T-helper 1 cell treated with Interleukin-12 subunit alpha and Interleukin-12 subunit beta and Interleukin-4 antibody, amounts not matched to agents 30 ng/mL and 1 ng/mL, for 36 hours (primary cell): ENCODE measurements around the gene MEN1. TPM values are rescaled to one million over a fixed set of nuclear protein-coding genes. Genes with fewer than 3 reads are reported as not detected.

Experiments used
- intact Hi-C: fragments of 100-400 bp; cut with micrococcal nuclease; formaldehyde crosslinking; loops from one replicate; pipeline ENCODE4 v1.15.1; 2024
- total RNA-seq: library from RNA; stranded (reverse); gene quantifications from 2 replicates; pipeline ENCODE4 v1.2.3, GENCODE V29; 2022

Gene MEN1
- total RNA-seq, 1 donor from 2014 or later, result 28.7 TPM

GRCh38 chr11:64788321-64789215, 21.8 kb downstream of the MEN1 start:
- intact Hi-C loops, result loop anchor here (5.0 kb wide), 1 partner anchor 59 kb away; no protein-coding TSS in a partner anchor

GRCh38 chr11:64787526-64788320, 22.6 kb downstream of the MEN1 start:
- intact Hi-C loops, result loop anchor here (5.0 kb wide), 1 partner anchor 60 kb away; no protein-coding TSS in a partner anchor

GRCh38 chr11:64786308-64786707, 24.0 kb downstream of the MEN1 start:
- intact Hi-C loops, result loop anchor here (5.0 kb wide), 1 partner anchor 61 kb away; no protein-coding TSS in a partner anchor

- intact Hi-C loops, result loop anchor here (5.0 kb wide), 1 partner anchor 62 kb away; no protein-coding TSS in a partner anchor
These were observed 25.4 kb downstream of the MEN1 start for GRCh38 chr11:64784813-64785581.

- intact Hi-C loops, result loop anchor here (1.0 to 2.0 kb wide), 16 partner anchors 25 to 1490 kb away; partner anchors contain the start of genes ATG2A, CDCA5, EHD1 and MAP4K2
These were observed 31.7 kb downstream of the MEN1 start, which contains the start of gene SF1 for GRCh38 chr11:64778473-64779298. Gene SF1, minus strand, starts transcription at chr11:64778542. Its CDS starts 150 bp downstream, at chr11:64778392.

GRCh38 chr11:64778223-64778472, 32.2 kb downstream of the MEN1 start:
- intact Hi-C loops, result loop anchor here (1.0 to 2.0 kb wide), 11 partner anchors 25 to 1491 kb away; partner anchors contain the start of genes ATG2A, MAP4K2, PCNX3 and PPP2R5B

- intact Hi-C loops, result loop anchor here (1.0 to 2.0 kb wide), 14 partner anchors 10 to 1491 kb away; partner anchors contain the start of genes ATG2A, MAP4K2, PCNX3 and PPP2R5B
These were observed 32.7 kb downstream of the MEN1 start for GRCh38 chr11:64777449-64778222.

- intact Hi-C loops, result loop anchor here (1.0 to 2.0 kb wide), 3 partner anchors 10 to 33 kb away; partner anchors contain the start of gene RASGRP2
These were observed 33.5 kb downstream of the MEN1 start for GRCh38 chr11:64776875-64777274.

GRCh38 chr11:64776425-64776824, 33.9 kb downstream of the MEN1 start:
- intact Hi-C loops, result loop anchor here (2.0 kb wide), 1 partner anchor 14 kb away; no protein-coding TSS in a partner anchor

- intact Hi-C loops, result no loop called here
These were observed 36.2 kb downstream of the MEN1 start for GRCh38 chr11:64774144-64774543.

- intact Hi-C loops, result no loop called here
These were observed 37.9 kb downstream of the MEN1 start for GRCh38 chr11:64772303-64773018.

GRCh38 chr11:64771861-64772260, 38.5 kb downstream of the MEN1 start:
- intact Hi-C loops, result no loop called here

- intact Hi-C loops, result no loop called here
These were observed 40.2 kb downstream of the MEN1 start for GRCh38 chr11:64770120-64770519.

- intact Hi-C loops, result loop anchor here (2.0 kb wide), 1 partner anchor 80 kb away; no protein-coding TSS in a partner anchor
These were observed 41.1 kb downstream of the MEN1 start for GRCh38 chr11:64769283-64769682.

GRCh38 chr11:64768300-64768694, 42.1 kb downstream of the MEN1 start:
- intact Hi-C loops, result loop anchor here (2.0 kb wide), 1 partner anchor 79 kb away; no protein-coding TSS in a partner anchor

GRCh38 chr11:64767344-64768299, 42.7 kb downstream of the MEN1 start:
- intact Hi-C loops, result loop anchor here (1.0 to 2.0 kb wide), 3 partner anchors 10 to 79 kb away; no protein-coding TSS in a partner anchor

- intact Hi-C loops, result loop anchor here (1.0 kb wide), 2 partner anchors 10 to 24 kb away; no protein-coding TSS in a partner anchor
These were observed 43.5 kb downstream of the MEN1 start for GRCh38 chr11:64766881-64767280.
